ENCODE measurements around the gene MAN2A2.
"Not testable (repeated sequence)": the region's sequence is repeated elsewhere in the genome, so short reads cannot be mapped to it uniquely, and the experiment has no call there.

Gene MAN2A2

DNA sequence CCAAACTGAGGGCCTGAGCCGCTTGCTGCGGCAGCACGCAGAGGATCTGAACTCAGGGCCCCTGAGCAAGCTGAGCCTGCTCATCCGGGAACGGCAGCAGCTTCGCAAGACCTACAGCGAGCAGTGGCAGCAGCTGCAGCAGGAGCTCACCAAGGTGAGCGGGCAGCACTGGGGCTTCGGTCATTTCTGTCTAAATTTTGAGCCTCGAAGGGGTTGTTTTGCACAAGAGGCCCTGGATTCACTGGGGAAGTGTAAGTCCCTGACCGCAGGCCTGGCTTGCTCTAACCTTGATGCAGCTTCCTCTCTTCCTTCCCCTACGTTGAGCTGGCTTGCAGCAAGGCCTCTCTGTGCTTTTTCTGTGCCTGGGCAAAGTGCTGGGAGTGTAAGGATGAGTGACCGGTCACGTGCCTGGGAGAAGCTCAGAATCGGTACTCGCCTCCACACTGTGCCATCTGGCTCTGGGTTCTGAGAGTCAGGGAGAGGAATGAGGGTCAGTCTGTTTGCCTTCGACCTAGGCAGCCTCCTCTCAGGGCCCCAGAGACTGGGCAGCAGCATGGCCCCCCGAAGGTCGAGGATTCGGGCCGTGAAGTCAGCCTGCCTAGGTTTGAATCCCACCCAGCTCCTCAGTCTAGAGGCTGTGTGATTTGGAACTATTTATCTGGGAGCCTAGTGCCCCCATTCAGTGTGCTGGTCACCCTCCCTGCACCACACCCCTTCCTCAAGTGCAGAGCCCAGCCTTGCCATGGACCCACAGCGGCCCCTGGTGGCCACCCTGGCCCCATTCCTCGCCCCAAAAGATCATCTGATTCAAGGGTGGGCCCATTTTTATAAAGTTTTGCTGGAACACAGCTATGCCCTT is 17.4 kb upstream of the MAN2A2 start:
- Mint-ChIP-seq H3K9me3 (no peaks in the 10 kb centered on the region), H3K4me3 (no peak overlapping the region), H3K27ac (peak overlapping the region; percentile 39), H3K36me3 (ENCODE audit: low read depth) (no peaks in the 10 kb centered on the region), H3K4me1 (peaks cover 19% of the 10 kb centered on the region), H3K27me3 (peaks cover 4% of the 10 kb centered on the region)
- DNase-seq (peak; percentile 90), ATAC-seq (peak; percentile 53)

DNA sequence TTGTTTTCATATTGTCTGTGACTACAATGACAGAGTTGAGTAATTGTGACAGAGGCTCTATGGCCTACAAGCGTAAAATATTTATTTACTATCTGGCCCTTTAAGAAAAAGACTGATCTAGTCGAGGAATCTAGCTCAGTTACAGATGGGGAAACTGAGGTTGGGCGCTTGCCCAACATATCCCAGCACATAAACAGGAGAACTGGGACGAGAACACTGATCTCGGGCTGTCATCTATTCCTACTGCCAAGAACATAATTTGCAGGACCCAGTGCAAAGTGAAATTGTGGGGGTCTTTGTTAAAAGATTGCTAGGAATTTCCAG is 16.8 kb upstream of the MAN2A2 start:
- Mint-ChIP-seq H3K4me3 (no peak overlapping the region), H3K4me1 (peaks cover 19% of the 10 kb centered on the region), H3K27me3 (peaks cover 4% of the 10 kb centered on the region), H3K36me3 (ENCODE audit: low read depth) (no peaks in the 10 kb centered on the region), H3K9me3 (no peaks in the 10 kb centered on the region), H3K27ac (no peak overlapping the region)
- no peak for ATAC-seq
- DNase-seq: no peak

DNA sequence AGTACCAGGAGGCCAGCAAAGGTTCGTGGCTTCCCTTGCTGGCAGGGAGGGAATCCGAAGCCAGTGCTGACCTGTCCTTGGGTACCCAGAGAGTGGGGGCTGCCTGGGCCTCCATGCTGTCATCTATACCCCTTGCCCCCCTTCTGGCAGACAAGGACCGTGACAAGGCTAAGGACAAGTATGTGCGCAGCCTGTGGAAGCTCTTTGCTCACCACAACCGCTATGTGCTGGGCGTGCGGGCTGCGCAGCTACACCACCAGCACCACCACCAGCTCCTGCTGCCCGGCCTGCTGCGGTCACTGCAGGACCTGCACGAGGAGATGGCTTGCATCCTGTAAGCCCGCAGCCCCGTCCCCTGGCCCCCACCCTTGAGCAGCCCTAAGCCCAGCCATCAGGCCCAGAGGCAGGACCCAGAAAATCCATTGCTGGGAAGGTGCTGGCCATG is 16.0 kb upstream of the MAN2A2 start:
- Mint-ChIP-seq H3K27ac (no peak overlapping the region), H3K4me1 (peaks cover 19% of the 10 kb centered on the region), H3K9me3 (no peaks in the 10 kb centered on the region), H3K27me3 (peaks cover 4% of the 10 kb centered on the region), H3K4me3 (no peak overlapping the region), H3K36me3 (ENCODE audit: low read depth) (no peaks in the 10 kb centered on the region)
- no peak for ATAC-seq
- DNase-seq: no peak

DNA sequence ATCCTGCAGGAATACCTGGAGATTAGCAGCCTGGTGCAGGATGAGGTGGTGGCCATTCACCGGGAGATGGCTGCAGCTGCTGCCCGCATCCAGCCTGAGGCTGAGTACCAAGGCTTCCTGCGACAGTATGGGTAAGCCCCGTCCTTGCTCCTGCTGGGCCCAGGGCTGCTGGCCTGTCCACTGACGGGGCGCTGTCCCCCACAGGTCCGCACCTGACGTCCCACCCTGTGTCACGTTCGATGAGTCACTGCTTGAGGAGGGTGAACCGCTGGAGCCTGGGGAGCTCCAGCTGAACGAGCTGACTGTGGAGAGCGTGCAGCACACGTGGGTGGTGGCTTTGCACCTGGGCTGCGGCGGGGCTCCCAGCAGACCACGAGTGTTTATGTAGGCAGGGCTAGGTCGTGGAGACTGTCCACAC is 13.8 kb upstream of the MAN2A2 start:
- peaks cover 14% of the 10 kb centered on the region for H3K4me1 Mint-ChIP-seq

DNA sequence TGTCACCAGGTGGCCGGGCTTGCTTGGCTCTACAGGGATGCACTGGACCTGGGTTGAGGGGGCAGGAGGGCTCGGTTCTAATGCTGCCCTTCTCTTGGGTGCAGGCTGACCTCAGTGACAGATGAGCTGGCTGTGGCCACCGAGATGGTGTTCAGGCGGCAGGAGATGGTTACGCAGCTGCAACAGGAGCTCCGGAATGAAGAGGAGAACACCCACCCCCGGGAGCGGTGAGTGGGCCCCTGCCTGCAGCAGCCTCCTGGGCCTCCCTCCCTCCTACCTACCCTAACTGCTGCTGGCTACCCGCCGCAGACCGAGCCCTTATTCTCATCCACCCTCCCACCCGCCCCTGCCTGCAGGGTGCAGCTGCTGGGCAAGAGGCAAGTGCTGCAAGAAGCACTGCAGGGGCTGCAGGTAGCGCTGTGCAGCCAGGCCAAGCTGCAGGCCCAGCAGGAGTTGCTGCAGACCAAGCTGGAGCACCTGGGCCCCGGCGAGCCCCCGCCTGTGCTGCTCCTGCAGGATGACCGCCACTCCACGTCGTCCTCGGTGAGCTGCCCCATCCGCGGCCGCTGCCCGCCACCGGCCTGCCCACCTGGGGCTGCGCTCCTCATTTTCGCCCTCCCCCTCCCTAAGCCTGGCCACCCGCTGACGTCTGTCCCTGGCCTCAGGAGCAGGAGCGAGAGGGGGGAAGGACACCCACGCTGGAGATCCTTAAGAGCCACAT is 13.2 kb upstream of the MAN2A2 start:
- no peak overlapping the region for H3K4me3 Mint-ChIP-seq
- DNase-seq (no peak), ATAC-seq (no peak)
- no peaks in the 10 kb centered on the region for H3K9me3 Mint-ChIP-seq
- H3K27me3 Mint-ChIP-seq: peaks cover 3% of the 10 kb centered on the region
- H3K4me1 Mint-ChIP-seq: peaks cover 13% of the 10 kb centered on the region
- peaks cover 2% of the 10 kb centered on the region for H3K36me3 Mint-ChIP-seq (ENCODE audit: low read depth)
- H3K27ac Mint-ChIP-seq: no peak overlapping the region

More for the DNA sequence above, 13.8 kb upstream of the MAN2A2 start:
- H3K9me3 Mint-ChIP-seq: no peaks in the 10 kb centered on the region
- peaks cover 2% of the 10 kb centered on the region for H3K36me3 Mint-ChIP-seq (ENCODE audit: low read depth)
- H3K27me3 Mint-ChIP-seq: peaks cover 4% of the 10 kb centered on the region
- no peak overlapping the region for H3K4me3 Mint-ChIP-seq
- ATAC-seq (no peak), DNase-seq (no peak)
- H3K27ac Mint-ChIP-seq: no peak overlapping the region

DNA sequence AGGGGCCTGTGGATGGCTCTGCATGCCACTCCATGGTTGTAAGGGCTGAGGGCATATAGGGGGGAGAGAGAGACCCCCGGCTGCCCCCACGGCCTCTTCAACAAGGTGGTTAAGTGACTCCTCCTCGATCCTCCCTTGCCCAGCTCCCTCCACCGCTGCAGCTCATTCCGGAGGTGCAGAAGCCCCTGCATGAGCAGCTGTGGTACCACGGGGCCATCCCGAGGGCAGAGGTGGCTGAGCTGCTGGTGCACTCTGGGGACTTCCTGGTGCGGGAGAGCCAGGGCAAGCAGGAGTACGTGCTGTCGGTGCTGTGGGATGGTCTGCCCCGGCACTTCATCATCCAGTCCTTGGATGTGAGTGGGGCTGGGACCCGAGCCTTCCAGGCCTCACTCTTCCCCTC is 12.3 kb upstream of the MAN2A2 start:
- H3K9me3 Mint-ChIP-seq: no peaks in the 10 kb centered on the region
- ATAC-seq (no peak), DNase-seq (no peak)
- H3K27ac Mint-ChIP-seq: no peak overlapping the region
- H3K27me3 Mint-ChIP-seq: peaks cover 1% of the 10 kb centered on the region
- H3K4me3 Mint-ChIP-seq: no peak overlapping the region
- H3K4me1 Mint-ChIP-seq: peaks cover 5% of the 10 kb centered on the region
- peaks cover 4% of the 10 kb centered on the region for H3K36me3 Mint-ChIP-seq (ENCODE audit: low read depth)

DNA sequence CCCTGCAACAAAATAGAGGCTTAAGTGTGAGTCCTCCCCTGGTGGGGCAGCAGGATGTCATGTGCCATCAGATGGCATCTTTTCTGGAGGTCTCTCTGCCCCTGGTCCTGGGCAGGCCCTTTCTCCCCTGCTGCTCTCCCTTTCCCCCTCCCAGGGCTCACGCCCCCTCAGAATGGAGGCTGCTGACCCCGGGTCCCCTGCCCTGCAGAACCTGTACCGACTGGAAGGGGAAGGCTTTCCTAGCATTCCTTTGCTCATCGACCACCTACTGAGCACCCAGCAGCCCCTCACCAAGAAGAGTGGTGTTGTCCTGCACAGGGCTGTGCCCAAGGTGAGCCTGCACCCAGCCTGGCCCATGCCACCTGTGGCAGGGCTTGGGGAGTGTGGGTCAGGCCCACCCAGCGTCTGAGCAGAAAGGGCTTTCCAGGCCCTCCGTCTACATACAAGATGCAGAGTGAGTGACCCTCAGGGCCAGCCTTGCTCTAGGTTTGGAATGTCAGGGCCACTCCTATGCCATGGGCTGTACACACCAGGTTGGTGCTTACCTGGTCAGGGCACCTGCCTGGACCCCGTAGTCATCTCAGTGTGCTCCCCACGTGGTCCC is 11.7 kb upstream of the MAN2A2 start:
- ATAC-seq: no peak
- Mint-ChIP-seq H3K27me3 (peaks cover 1% of the 10 kb centered on the region), H3K36me3 (ENCODE audit: low read depth) (peaks cover 4% of the 10 kb centered on the region), H3K4me3 (no peak overlapping the region), H3K4me1 (no peaks in the 10 kb centered on the region), H3K27ac (no peak overlapping the region), H3K9me3 (no peaks in the 10 kb centered on the region)
- no peak for DNase-seq

DNA sequence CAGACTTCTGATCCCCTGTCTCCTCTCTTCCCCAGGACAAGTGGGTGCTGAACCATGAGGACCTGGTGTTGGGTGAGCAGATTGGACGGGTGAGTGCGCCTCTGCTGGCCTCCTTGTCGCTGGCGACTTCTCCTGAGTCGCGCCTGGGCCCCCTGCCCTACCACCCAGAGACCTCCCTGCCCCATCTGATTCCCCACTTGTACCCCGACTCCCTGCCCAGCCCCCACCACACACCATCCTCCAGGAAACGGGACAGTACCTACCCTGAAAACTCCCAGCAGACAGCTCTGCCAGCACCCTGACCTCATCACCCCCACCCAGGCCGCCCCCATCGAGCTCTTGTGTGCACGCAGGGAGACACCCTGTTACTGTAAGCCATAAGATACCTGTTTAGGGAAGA is 11.1 kb upstream of the MAN2A2 start:
- H3K4me3 Mint-ChIP-seq: no peak overlapping the region
- H3K27ac Mint-ChIP-seq: no peak overlapping the region
- DNase-seq: no peak
- H3K27me3 Mint-ChIP-seq: peaks cover 1% of the 10 kb centered on the region
- ATAC-seq: no peak
- H3K4me1 Mint-ChIP-seq: no peaks in the 10 kb centered on the region
- H3K9me3 Mint-ChIP-seq: no peaks in the 10 kb centered on the region
- peaks cover 4% of the 10 kb centered on the region for H3K36me3 Mint-ChIP-seq (ENCODE audit: low read depth)

DNA sequence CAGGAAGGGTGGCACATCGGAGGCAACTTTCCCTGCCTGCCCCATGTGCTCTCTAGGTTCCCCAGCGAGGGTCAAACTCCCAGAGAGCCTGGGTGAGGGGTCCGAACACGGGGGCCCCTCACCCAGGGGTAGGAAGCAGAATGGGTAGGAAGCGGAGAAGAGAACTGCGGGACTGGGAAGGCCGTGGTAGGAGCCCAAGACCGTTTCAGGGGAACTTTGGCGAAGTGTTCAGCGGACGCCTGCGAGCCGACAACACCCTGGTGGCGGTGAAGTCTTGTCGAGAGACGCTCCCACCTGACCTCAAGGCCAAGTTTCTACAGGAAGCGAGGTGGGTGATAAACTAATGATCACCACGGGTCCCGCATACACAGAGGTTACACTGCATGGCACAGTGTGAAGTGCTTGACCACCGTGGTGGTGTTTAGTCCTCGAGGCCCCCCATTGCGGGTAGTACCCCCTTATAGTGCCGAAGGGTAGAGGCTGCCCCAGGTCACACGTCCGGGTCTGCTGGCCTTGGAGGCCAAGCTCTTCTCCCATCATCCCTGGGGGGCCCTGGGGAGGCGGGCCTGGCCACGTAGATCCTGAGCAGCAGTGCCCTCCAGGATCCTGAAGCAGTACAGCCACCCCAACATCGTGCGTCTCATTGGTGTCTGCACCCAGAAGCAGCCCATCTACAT is 10.5 kb upstream of the MAN2A2 start:
- no peak for DNase-seq
- Mint-ChIP-seq H3K27me3 (peaks cover 1% of the 10 kb centered on the region), H3K27ac (no peak overlapping the region), H3K9me3 (no peaks in the 10 kb centered on the region), H3K36me3 (ENCODE audit: low read depth) (peaks cover 4% of the 10 kb centered on the region), H3K4me1 (no peaks in the 10 kb centered on the region), H3K4me3 (no peak overlapping the region)
- ATAC-seq: no peak

DNA sequence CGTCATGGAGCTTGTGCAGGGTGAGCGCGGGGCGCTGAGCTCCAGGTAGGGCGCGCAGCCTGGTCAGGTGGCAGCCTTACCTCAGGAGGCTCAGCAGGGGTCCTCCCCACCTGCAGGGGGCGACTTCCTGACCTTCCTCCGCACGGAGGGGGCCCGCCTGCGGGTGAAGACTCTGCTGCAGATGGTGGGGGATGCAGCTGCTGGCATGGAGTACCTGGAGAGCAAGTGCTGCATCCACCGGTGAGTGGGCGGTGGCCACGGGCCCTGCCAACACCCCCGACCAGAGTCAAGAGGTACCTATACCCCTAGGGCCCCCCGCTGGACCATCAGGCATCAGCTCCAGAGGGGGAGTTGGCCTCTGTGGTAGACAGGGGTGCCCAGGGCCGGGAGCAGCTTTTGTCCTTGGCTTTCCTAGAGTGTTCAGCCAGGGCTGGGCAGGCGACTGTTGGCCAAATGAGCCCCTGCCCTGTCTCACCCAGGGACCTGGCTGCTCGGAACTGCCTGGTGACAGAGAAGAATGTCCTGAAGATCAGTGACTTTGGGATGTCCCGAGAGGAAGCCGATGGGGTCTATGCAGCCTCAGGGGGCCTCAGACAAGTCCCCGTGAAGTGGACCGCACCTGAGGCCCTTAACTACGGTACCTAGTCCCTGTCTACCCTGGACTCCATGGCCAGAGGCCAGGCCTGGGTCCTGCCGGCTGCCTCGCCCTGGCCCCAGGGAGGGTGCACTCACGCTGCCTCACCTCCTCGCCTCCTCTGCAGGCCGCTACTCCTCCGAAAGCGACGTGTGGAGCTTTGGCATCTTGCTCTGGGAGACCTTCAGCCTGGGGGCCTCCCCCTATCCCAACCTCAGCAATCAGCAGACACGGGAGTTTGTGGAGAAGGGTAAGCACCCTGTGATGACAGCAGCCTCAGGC is 9.7 kb upstream of the MAN2A2 start:
- H3K27ac Mint-ChIP-seq: no peak overlapping the region
- H3K27me3 Mint-ChIP-seq: no peaks in the 10 kb centered on the region
- H3K4me1 Mint-ChIP-seq: no peaks in the 10 kb centered on the region
- ATAC-seq (peak; percentile 73), DNase-seq (peak; percentile 46)
- no peak overlapping the region for H3K4me3 Mint-ChIP-seq
- no peaks in the 10 kb centered on the region for H3K9me3 Mint-ChIP-seq
- peaks cover 4% of the 10 kb centered on the region for H3K36me3 Mint-ChIP-seq (ENCODE audit: low read depth)

DNA sequence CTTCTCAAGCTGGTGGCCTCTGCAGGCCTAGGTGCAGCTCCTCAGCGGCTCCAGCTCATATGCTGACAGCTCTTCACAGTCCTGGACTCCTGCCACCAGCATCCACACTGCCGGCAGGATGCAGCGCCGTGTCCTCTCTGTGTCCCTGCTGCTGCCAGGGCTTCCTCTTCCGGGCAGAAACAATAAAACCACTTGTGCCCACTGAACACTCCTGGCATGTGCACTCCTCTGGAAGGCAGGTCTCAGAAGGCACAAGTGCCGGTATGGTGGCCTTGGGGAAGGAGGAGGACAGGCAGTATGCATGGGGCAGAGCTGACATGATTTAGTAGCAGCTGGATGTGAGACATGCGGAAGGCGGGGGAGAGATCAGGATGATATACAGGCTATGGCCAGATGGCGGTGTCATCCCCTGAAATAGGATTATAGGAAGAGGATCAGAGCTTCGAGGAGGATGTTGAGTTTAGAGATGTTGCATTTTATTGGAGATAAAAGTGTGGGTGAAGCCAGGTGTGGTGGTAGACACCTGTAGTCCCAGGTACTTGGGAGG is 7.5 kb upstream of the MAN2A2 start:
- no peak for DNase-seq

DNA sequence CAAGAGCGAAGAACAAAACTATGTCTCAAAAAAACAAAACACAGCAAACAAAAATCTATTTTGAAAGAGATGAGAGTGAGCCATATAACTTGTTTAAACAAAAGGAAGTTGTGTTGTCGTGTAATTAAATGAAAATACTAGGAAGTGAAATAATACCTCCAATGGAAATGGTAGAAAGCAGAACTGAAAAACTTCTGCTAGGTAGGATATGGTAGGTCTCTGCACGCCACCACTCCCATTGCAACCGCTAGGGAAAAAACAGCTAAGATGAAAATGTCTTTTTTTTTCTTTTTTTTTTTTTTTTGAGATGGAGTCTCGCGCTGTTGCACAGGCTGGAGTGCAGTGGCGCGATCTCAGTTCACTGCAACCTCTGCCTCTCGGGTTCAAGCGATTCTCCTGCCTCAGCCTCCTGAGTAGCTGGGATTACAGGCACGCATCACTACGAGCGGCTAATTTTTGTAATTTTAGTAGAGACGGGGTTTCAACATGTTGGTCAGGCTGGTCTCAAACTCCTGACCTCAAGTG is 5.9 kb upstream of the MAN2A2 start:
- H3K27ac Mint-ChIP-seq; ATAC-seq; DNase-seq; H3K9me3 Mint-ChIP-seq; H3K27me3 Mint-ChIP-seq; H3K4me3 Mint-ChIP-seq; H3K36me3 Mint-ChIP-seq (ENCODE audit: low read depth): not testable (repeated sequence)
- peaks cover 17% of the 10 kb centered on the region for H3K4me1 Mint-ChIP-seq

More for the DNA sequence above, 7.5 kb upstream of the MAN2A2 start:
- Mint-ChIP-seq H3K27me3 (no peaks in the 10 kb centered on the region), H3K4me1 (peaks cover 5% of the 10 kb centered on the region), H3K36me3 (ENCODE audit: low read depth) (peaks cover 4% of the 10 kb centered on the region), H3K4me3 (no peak overlapping the region), H3K27ac (no peak overlapping the region), H3K9me3 (no peaks in the 10 kb centered on the region)
- ATAC-seq: no peak

Measured in activated naive CD8-positive, alpha-beta T cell treated with anti-CD3 and anti-CD28 coated beads, Interleukin-2, amount 50 U/mL, for 24 hours (primary cell).